ENCODE results near the gene KPNB1. TPM values are rescaled to one million over a fixed set of nuclear protein-coding genes. Genes with fewer than 3 reads are reported as not detected.

KPNB1 gene
- total and polyA plus RNA-seq, 2 of the 4 experiments (the other 2 are of a cell fraction): 206 to 1,082 TPM

Small RNA genes lying within 50 kb of the gene (microRNA-seq; reads per million reads assigned to microRNA genes)
- gene AC015674.1 (ENCODE audit: insufficient read depth, insufficient read length): not detected

Small RNA genes lying within 50 kb of the gene (small RNA-seq; reads per million reads assigned to genes)
- 0 reads per million in 5 experiments for gene AC015674.1

Other genes starting within 250 kb of the KPNB1 start
- gene NPEPPS, start 118.8 kb upstream of the KPNB1 start, total RNA-seq (2012; rRNA removed): 54.1 and 73.9 TPM in 2 replicates
- gene NPEPPS, start 118.8 kb upstream of the KPNB1 start, polyA plus RNA-seq (2012; rRNA removed): 60.0 and 64.6 TPM in 2 replicates
- gene TBKBP1, start 44.2 kb downstream of the KPNB1 start, total RNA-seq (2012; rRNA removed): 3.4 and 3.6 TPM in 2 replicates
- 7.6 and 8.5 TPM in 2 replicates for gene TBKBP1, start 44.2 kb downstream of the KPNB1 start, polyA plus RNA-seq (2012; rRNA removed)
- gene TBX21, start 83.3 kb downstream of the KPNB1 start, total RNA-seq (2012; rRNA removed): not detected in 2 replicates
- gene TBX21, start 83.3 kb downstream of the KPNB1 start, polyA plus RNA-seq (2012; rRNA removed): not detected in 2 replicates
- gene OSBPL7, start 171.9 kb downstream of the KPNB1 start, total RNA-seq (2012; rRNA removed): 4.7 and 5.2 TPM in 2 replicates
- gene OSBPL7, start 171.9 kb downstream of the KPNB1 start, polyA plus RNA-seq (2012; rRNA removed): 14.5 and 16.3 TPM in 2 replicates
- gene MRPL10, start 181.6 kb downstream of the KPNB1 start, total RNA-seq (2012; rRNA removed): 28.1 and 32.3 TPM in 2 replicates
- gene MRPL10, start 181.6 kb downstream of the KPNB1 start, polyA plus RNA-seq (2012; rRNA removed): 57.7 and 61.8 TPM in 2 replicates
- not detected in 2 replicates for gene LRRC46, start 181.8 kb downstream of the KPNB1 start, total RNA-seq (2012; rRNA removed)
- 0.77 and 0.80 TPM in 2 replicates for gene LRRC46, start 181.8 kb downstream of the KPNB1 start, polyA plus RNA-seq (2012; rRNA removed)
- gene SCRN2, start 191.4 kb downstream of the KPNB1 start, total RNA-seq (2012; rRNA removed): 14.7 and 17.2 TPM in 2 replicates
- 27.6 and 31.0 TPM in 2 replicates for gene SCRN2, start 191.4 kb downstream of the KPNB1 start, polyA plus RNA-seq (2012; rRNA removed)
- gene SP6, start 201.2 kb downstream of the KPNB1 start, total RNA-seq (2012; rRNA removed): under 0.01 TPM in 2 replicates
- gene SP6, start 201.2 kb downstream of the KPNB1 start, polyA plus RNA-seq (2012; rRNA removed): 0.31 and 0.32 TPM in 2 replicates
- 0.72 and 1.4 TPM in 2 replicates for gene SP2, start 246.3 kb downstream of the KPNB1 start, total RNA-seq (2012; rRNA removed)
- 13.8 and 14.0 TPM in 2 replicates for gene SP2, start 246.3 kb downstream of the KPNB1 start, polyA plus RNA-seq (2012; rRNA removed)

Data from IMR-90 (cell line).